Stimulated activated CD8-positive, alpha-beta memory T cell treated with anti-CD3 and anti-CD28 coated beads, Interleukin-2, amount 100 ng/mL, for 1 hour (primary cell): ENCODE data around the gene RXFP2.

ENCODE experiments used
- DNase-seq, 2 donors: peaks; one replicate each; pipeline ENCODE4 v3.0.0-alpha.2; 2020; ENCODE audit warnings: low read depth in 2 of 2

RXFP2 gene

DNA sequence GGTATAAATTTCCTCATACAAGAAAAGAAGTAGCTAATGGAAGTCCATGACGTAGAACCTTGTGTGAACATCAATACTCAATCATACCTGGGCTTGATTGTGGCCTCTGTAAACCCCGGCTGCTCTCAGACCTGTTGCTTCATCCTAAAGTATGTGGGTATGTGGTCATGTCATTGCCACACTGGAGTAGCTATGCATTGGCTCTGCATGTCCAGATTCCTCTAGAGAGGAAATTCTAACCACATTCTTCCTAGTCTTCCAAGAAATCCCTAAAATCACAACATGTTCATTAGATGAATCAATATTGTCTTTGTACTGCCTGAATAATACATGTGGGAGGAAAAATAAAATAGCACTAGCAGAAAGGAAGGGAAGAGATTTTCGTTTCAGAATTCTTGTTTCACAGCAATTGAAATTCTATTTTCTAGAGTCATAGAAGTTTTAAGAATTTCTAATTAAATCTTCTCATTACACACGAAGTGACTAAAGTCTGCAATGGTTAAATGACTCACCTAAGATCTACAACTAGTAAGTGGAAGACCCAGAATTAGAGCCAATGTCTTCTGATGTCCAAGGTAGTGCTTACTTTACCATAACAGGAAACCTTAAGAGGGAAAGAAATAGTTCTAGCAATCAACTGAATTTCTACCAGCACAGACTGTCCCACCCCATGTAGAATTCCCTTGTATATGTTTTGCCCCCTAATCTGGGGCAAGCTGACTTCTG lies 28.0 kb downstream of the RXFP2 start:
- DNase-seq = no peak

- DNase-seq = no peak
Measured at GRCh38 chr13:31768351-31768750, 29.0 kb downstream of the RXFP2 start.

DNA sequence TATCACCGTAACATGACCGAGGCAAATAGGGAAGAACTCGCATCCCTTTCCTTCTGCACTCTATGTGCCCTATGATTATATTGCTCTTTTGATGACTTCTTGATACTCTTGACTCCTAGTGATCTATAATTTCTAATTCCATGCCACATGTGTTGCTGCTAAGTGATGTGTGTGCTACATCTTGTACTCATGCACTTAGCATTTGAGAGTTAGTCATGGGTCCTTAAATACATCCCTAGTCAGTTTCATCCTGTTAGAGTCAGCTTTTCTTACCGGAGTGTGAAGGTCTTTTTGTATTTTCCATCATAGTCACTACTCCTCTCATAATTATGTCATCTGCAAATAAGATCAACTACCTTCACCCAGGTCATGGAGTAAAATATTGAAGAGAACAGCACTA lies 30.2 kb downstream of the RXFP2 start:
- no peak for DNase-seq

DNA sequence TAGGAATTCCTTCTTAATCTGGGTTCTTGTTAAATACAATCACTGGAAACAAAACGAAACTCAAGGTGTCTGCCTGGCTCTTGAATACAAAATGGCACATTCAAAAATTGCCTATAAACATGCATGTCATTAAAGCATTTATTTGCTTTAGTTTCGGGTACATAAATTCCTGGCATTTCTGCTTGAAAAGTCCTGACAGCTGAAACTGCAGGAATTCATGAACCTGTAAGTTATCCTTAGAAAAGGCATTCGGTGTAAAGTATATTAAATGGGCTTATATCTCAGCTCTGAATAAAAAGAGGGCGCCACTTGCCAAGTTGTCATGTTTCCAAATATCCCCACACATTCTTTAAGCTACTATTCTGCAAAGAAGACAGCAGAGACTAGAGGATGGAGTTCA lies 32.9 kb downstream of the RXFP2 start:
- DNase-seq = no peak

- DNase-seq = no peak
Measured at GRCh38 chr13:31773538-31773937, 34.2 kb downstream of the RXFP2 start.

DNA sequence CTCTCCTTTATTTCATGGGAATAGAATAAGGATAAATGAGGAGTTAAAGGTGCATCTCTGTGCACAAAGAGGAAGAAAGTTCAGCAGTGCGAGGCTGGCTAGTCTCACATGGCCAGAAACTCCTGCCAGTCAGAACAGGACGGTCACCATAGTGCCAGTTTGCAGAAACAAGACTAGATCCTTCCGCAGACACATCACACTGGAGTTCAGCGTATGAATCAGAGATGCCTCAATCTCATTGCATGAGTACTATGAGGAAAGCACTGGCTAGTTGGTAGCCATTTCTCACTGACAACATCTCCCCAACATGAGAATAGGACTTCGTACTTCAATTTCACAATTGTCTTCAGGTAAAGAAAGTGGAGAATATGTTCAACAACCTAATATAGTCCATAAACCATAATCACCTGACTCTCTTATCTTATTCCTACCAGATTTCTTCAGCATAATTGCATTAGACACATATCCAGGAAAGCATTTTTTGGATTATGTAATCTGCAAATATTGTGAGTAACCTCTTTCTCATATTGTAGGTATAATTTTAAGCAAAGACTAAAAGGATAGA lies 34.9 kb downstream of the RXFP2 start:
- DNase-seq = no peak

DNA sequence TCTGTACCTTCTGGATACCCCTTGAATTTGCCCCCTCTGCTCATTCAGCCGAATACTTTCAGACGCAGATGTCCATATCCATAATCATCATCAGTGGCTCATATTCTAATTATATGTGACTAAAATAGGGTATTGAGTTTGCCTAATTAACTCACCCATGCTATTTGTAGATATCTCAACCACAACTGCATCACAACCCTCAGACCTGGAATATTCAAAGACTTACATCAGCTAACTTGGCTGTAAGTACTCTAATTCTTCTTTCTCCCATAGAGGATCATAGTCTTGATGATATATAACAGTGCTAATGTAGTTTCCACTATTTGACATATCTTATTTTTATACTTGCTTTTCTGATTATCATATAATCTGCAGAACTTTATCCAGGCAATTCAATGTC lies 35.8 kb downstream of the RXFP2 start:
- no peak for DNase-seq

GRCh38 chr13:31775686-31776085 lies 36.4 kb downstream of the RXFP2 start:
- no peak for DNase-seq

DNA sequence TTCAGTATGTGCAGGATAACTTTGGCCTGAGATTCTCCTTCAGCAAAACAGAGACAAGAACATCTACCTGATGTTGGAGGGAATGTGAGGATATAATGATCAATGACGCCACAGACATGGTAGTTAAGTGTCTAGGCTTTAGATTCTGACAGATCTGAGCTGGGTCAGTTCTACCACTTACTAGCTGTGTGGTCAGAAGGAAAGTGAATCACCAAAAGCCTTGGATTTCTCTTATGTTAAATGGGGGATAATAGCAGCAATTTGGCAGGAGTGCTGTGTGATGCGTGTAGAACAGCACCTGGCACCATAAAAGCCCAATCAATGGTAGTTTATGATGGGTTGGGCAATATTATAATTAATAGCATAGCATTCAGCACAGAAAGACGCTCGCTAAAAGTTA lies 41.7 kb downstream of the RXFP2 start:
- no peak for DNase-seq

DNA sequence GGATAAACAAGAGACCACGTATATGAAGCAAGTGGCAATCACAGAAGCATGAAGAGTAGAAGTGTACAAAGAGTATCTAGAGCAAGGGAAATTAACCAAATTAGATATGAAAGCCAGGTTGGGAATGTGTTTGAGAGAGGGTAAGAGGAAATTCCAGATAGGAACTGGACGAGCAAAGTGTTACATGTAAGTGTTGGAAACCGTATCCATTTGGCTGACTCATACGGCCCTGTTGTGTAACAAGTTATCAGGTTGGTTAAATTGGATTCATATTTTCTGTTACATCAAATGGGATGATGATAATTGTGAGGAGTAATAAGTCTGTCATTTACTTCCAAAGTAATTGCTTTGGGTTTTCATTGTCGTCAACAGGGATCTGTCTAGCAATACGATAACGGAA lies 46.7 kb downstream of the RXFP2 start:
- no peak for DNase-seq

GRCh38 chr13:31790992-31791391 lies 51.7 kb downstream of the RXFP2 start:
- DNase-seq = no peak

DNA sequence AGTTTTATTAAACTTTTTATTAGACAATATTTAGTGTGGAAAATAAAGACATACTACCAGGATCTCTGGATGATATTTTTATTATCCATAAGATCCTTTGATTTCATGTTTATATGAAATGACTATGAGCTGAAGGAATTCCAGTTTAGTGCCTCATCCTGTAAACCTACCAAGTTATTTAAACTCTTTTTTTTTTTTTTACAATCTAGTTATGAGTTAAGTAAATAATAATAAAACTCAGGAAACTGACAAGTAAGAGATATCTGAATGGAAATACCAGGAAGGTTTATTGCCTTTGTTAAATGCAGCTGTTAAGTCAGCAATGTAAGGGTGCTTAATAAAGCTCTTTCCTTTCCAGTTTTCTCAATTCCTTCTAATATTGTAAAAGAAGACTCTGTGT lies 53.9 kb downstream of the RXFP2 start:
- DNase-seq = no peak

DNA sequence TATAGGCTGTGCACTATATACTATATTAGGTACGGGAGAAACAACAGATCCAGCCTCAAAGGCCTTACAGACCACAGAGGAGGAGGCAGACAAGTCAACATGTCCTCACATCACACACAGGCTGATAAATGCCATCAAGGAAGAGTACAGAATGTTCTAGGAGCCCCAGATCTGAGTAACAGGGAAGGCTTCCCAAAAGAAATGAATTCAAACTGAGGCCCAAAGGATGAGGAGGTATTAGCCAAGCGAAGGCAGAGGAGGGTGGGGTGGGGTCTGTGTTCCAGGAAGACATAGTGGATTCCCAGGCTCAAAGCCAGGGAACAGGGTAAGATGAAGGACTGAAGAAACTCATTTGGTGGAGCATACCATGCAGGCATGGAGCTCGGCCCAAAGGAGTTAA lies 55.1 kb downstream of the RXFP2 start:
- no peak for DNase-seq

DNA sequence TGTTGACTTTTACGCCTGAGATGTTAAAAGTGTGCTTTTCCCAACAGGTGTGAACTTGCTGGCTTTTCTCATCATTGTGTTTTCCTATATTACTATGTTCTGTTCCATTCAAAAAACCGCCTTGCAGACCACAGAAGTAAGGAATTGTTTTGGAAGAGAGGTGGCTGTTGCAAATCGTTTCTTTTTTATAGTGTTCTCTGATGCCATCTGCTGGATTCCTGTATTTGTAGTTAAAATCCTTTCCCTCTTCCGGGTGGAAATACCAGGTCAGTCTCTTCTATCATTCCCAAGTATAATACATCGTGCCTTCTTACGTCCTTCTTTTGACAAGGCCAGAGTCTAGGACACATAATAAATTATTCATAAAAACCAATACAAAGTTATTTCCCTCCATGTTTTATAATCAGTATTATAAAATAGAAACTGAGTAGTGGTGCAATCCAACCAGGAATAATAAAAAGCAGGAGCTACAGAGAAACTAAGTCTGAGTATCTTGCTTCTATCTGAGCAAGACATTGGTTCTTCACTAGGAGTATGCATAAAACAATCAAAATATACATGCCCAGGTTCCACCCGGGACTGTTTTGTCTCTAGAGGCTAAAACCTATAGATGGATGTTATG lies 57.9 kb downstream of the RXFP2 start:
- no peak for DNase-seq

DNA sequence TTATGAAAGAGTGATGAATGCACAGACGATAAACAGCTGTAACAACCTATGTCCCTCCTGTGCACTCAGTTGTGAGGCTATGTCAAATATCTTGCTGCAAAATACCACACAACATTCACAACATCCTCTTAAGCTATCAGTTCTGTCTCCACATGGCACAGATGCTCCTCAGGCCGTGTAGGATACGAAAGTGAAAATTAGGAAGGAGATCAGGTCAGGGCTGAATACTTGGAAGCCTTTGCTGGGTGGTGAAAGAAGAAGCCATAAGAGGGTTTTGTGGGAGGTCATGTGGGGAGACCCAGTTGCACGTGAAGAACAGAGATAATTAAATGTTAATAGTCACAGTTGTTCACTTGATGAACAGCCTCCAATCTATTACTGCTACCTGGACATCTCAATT lies 58.9 kb downstream of the RXFP2 start:
- DNase-seq = no peak

- no peak for DNase-seq
Measured at GRCh38 chr13:31801088-31801487, 61.8 kb downstream of the RXFP2 start.

- no peak for DNase-seq
Measured at GRCh38 chr13:31803311-31803710, 64.0 kb downstream of the RXFP2 start.

DNA sequence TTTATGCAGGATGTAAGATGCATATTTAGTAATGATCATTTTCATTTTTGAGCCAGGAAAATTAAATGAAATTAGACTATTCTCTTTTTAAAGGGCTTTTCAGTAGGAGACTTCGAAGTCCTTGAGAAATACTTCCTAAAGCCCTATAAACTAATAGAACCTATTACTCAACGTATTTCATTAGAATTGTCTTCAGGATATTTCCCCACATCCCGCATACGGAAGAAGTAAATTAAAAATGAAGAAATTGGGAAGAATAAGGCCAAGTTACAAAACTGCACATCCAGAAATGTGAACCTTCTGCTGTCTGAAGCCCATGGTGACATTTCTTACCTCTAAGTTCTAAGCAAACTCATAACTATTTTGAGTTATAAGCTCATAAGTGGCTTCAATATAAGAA lies 66.5 kb downstream of the RXFP2 start:
- DNase-seq = no peak

GRCh38 chr13:31807090-31807541 lies 67.8 kb downstream of the RXFP2 start:
- DNase-seq = peak in 1 of 2 donors; percentile 14

DNA sequence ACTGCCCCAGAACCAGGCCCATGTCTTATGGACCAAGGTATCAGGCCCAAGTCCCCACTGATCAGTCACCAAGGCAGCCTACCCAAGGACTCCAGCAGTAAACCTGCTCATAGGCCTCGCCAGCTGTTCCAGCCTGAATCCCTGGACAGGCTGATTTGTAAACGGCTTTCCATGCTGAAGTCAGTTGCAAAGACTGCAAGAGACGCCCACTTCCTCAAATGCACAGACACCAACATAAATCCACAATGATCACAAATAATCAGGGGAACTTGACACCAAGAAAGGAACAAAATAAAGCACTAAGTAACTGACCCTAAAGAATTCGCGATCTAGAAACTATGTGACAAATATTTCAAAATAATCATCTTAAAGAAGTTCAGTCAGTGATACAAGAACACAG lies 75.2 kb downstream of the RXFP2 start:
- DNase-seq = no peak

GRCh38 chr13:31815361-31816144 lies 76.2 kb downstream of the RXFP2 start:
- no peak for DNase-seq

DNA sequence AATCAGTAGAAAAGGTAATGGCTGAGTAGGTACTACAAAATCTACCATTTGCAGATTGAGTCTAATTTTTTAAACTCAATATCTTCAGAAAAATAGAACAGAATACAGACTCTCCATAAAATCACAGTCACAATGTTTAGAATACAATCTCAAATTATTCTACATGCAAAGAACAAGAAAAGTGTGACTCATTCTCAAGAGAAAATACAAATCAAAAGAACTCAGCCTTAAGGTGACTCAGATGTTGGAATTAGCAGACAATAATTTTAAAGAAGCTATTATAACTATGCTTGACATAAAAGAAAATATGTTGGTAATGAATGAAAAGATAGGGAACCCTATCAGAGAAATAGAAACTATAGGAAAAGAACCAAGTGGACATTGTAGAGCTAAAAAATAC lies 78.9 kb downstream of the RXFP2 start:
- no peak for DNase-seq
